Activated T-helper 2 cell treated with anti-CD3 and anti-CD28 coated beads, Interferon-gamma antibody, Interleukin-2, Interleukin-4, amounts not matched to agents 10 μg/mL and 5 μg/mL and 100 μg/mL, durations not matched to agents 14 hours and 24 hours and 36 hours (primary cell): Measurements from ENCODE around the gene FAN1. TPM values are rescaled to one million over a fixed set of nuclear protein-coding genes. Genes with fewer than 3 reads are reported as not detected.

Experiments used
- DNase-seq: peaks from one replicate; pipeline ENCODE4 v3.0.0; 2021; ENCODE audit warnings: low spot score
- H3K27ac Mint-ChIP-seq: one replicate; pipeline ENCODE4 v1.8.0; 2021; ENCODE audit warnings: mixed read lengths
- H3K27me3 Mint-ChIP-seq: one replicate; pipeline ENCODE4 v1.8.0; 2021; ENCODE audit warnings: low read depth, mixed read lengths
- H3K36me3 Mint-ChIP-seq: one replicate; pipeline ENCODE4 v1.8.0; 2021; ENCODE audit warnings: low read depth, mixed read lengths
- H3K4me1 Mint-ChIP-seq: one replicate; pipeline ENCODE4 v1.8.0; 2021; ENCODE audit warnings: low read depth, mixed read lengths
- H3K4me3 Mint-ChIP-seq: one replicate; pipeline ENCODE4 v1.8.0; 2021; ENCODE audit warnings: low read depth, mild to moderate bottlenecking, moderate library complexity, mixed read lengths
- H3K9me3 Mint-ChIP-seq: one replicate; pipeline ENCODE4 v1.8.0; 2021; ENCODE audit warnings: mixed read lengths
- intact Hi-C: fragments of 100-400 bp; cut with micrococcal nuclease; formaldehyde crosslinking; loops from one replicate; pipeline ENCODE4 v1.15.1; 2023
- total RNA-seq: library from RNA; stranded (reverse); gene quantifications from 2 replicates; pipeline ENCODE4 v1.2.3, GENCODE V29; 2022

The FAN1 gene
- total RNA-seq, 1 donor from 2014 or later = 20.9 TPM

DNA sequence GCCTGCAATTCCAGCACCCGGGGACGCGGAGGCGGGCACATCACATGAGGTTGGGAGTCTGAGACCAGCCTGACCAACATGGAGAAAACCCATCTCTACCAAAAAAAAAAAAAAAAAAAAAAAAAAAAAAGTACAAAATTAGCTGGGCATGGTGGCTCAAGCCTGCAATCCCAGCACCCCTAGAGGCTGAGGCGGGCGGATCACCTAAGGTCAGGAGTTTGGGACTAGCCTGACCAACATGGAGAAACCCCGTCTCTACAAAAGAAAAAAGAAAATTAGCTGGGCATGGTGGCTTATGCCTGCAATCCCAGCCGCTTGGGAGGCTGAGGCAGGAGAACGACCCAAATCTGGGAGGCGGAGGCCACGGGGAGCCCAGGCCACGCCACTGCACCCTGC lies 7.5 kb upstream of the FAN1 start:
- intact Hi-C loops = no loop called here
- no peak overlapping the region for H3K4me3 Mint-ChIP-seq
- H3K36me3 Mint-ChIP-seq = peaks cover 5% of the 10 kb centered on the region
- no peak for DNase-seq
- no peak overlapping the region for H3K27ac Mint-ChIP-seq
- H3K9me3 Mint-ChIP-seq = no peaks in the 10 kb centered on the region
- H3K4me1 Mint-ChIP-seq = peaks cover 3% of the 10 kb centered on the region
- no peaks in the 10 kb centered on the region for H3K27me3 Mint-ChIP-seq

DNA sequence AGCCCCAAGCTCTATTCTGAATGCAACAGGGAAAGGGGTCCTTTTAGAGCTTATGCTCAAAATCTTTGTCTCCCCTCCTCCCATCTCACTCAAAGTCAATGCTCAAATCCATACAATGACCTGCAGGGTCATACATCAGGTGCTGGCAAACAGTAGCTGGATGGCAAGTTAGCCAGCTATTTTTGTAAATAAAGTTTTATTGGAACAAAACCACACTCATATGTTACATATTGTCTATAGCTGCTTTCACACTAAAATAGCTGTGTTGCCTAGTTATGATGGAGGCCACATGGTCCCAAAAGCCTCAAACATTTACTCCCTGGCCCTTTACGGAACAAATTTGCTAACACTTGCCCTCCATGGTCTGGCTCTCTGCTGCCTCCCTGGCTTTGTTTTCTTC lies 1.8 kb upstream of the FAN1 start:
- H3K27ac Mint-ChIP-seq = no peak overlapping the region
- H3K27me3 Mint-ChIP-seq = no peaks in the 10 kb centered on the region
- peaks cover 41% of the 10 kb centered on the region for H3K36me3 Mint-ChIP-seq
- peaks cover 22% of the 10 kb centered on the region for H3K4me1 Mint-ChIP-seq
- no peak for DNase-seq
- intact Hi-C loops = loop anchor here (5.0 kb wide), 1 partner anchor 90 kb away; the partner anchor contains the start of gene MTMR10
- no peaks in the 10 kb centered on the region for H3K9me3 Mint-ChIP-seq
- no peak overlapping the region for H3K4me3 Mint-ChIP-seq

DNA sequence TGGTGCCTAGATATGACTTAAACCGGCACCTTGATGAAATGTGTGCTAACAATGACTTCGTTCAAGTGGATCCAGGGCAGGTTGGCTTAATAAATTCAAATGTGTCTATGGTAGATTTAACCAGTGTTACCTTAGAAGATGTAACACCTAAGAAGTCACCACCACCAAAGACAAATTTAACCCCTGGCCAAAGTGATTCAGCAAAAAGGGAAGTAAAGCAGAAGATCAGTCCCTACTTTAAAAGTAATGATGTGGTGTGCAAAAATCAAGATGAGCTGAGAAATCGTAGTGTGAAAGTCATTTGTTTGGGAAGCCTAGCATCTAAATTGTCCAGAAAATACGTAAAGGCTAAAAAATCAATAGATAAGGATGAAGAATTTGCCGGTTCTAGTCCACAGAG lies 1.1 kb downstream of the FAN1 start:
- H3K9me3 Mint-ChIP-seq = no peaks in the 10 kb centered on the region
- peaks cover 50% of the 10 kb centered on the region for H3K36me3 Mint-ChIP-seq
- H3K4me3 Mint-ChIP-seq = peak overlapping the region; percentile 94
- H3K4me1 Mint-ChIP-seq = peaks cover 22% of the 10 kb centered on the region
- intact Hi-C loops = loop anchor here (5.0 kb wide), 1 partner anchor 87 kb away; the partner anchor contains the start of gene MTMR10
- no peak for DNase-seq
- H3K27me3 Mint-ChIP-seq = no peaks in the 10 kb centered on the region
- no peak overlapping the region for H3K27ac Mint-ChIP-seq

DNA sequence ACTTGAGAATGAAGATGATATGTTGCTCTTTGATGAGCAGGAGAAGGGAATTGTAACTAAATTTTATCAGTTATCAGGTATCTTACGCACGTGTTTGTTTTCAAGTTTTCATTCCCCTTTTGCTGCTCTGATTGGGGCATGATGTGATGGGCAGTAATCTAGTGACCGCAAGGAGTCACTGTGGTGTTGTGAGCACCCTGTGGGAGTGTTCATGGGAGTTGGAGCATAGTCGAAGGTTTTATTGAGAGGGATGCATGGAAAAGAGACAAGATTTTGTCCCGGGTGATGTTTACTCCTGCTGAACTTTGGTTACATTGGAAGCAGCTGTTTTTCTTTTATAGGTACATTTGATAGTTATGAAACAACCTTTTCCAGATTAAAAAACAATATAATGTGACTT lies 2.1 kb downstream of the FAN1 start:
- Mint-ChIP-seq H3K4me1 (peaks cover 22% of the 10 kb centered on the region), H3K9me3 (no peaks in the 10 kb centered on the region), H3K27me3 (no peaks in the 10 kb centered on the region), H3K27ac (no peak overlapping the region), H3K4me3 (no peak overlapping the region), H3K36me3 (peaks cover 51% of the 10 kb centered on the region)
- intact Hi-C loops = no loop called here
- no peak for DNase-seq

DNA sequence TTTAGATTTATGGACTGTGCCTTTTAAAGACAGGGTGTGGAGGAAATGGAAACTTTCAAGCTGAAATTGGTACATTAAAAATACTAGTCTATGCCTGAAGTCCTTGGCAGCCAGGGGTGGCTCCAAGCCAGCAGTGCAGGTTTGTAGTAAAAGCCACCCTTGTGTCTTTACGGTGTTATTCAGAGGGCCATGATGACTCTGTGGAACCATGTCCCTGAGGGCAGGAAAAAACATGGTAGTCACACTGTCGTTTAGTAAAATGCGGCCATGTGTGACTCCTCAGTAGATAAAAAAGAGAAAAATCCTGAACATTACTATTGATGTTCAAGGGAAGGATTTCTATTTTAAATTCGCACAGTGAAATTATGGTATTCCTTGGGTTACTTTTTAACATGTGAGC lies 2.7 kb downstream of the FAN1 start:
- H3K9me3 Mint-ChIP-seq = no peaks in the 10 kb centered on the region
- no peaks in the 10 kb centered on the region for H3K27me3 Mint-ChIP-seq
- H3K4me1 Mint-ChIP-seq = peaks cover 22% of the 10 kb centered on the region
- no peak overlapping the region for H3K4me3 Mint-ChIP-seq
- H3K27ac Mint-ChIP-seq = no peak overlapping the region
- intact Hi-C loops = no loop called here
- DNase-seq = no peak
- H3K36me3 Mint-ChIP-seq = peaks cover 48% of the 10 kb centered on the region

DNA sequence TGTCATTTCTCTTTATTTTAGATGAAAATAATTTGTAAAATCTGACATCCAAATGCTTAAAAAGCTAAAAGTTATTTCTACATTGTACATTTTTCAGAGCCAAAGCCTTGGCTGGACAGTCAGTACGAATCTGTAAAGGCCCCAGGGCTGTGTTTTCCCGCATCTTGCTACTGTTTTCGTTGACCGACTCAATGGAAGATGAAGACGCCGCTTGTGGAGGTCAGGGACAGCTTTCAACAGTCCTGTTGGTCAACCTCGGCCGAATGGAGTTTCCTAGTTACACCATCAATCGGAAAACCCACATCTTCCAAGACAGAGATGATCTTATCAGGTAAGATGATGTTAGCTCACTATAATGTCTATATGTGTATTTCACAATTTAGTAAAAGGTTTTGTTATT lies 10.0 kb downstream of the FAN1 start:
- no peaks in the 10 kb centered on the region for H3K27me3 Mint-ChIP-seq
- intact Hi-C loops = no loop called here
- no peak for DNase-seq
- no peaks in the 10 kb centered on the region for H3K9me3 Mint-ChIP-seq
- peaks cover 4% of the 10 kb centered on the region for H3K4me1 Mint-ChIP-seq
- H3K27ac Mint-ChIP-seq = no peak overlapping the region
- H3K36me3 Mint-ChIP-seq = peaks cover 54% of the 10 kb centered on the region
- H3K4me3 Mint-ChIP-seq = no peak overlapping the region

DNA sequence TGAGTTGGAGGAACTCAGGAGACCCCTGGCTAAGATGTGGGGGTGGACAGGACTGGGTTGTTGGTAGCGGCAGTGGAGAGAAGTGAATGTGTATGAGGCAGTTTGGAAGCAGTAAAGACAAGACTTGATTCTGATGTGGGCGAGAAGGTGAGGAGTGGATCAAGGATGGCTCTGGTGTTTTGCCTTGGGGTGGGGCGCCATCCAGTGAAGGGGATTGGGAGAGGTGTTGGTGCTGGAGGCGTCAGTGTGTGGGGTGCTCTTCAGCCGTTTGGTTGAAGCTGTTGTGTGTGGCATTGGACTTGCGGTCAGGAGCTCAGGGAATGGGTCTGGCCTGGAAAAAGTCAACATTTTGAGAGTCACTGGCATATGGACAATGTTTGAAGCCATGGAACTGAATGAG lies 13.3 kb downstream of the FAN1 start:
- Mint-ChIP-seq H3K9me3 (no peaks in the 10 kb centered on the region), H3K4me1 (peaks cover 4% of the 10 kb centered on the region), H3K27me3 (no peaks in the 10 kb centered on the region), H3K4me3 (no peak overlapping the region), H3K36me3 (peaks cover 56% of the 10 kb centered on the region), H3K27ac (no peak overlapping the region)
- no peak for DNase-seq
- intact Hi-C loops = no loop called here

DNA sequence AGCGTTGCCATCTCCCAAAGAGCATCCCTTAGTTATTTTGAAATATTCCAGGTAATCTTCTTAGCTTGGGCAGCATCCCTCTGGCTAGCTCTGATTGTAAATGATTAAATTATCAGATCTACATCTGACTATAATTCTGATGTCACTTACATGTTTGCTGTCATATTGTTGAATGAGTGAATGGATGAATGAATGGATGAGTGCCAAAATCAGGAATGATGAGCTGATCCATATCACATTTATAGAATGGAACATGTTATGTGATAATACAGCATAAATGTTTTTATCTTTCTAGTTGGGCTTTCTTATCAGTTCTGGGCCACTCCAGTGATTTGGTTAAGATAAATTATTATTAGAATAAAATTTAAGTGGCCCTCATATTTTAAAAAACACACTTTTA lies 14.0 kb downstream of the FAN1 start:
- Mint-ChIP-seq H3K36me3 (peaks cover 57% of the 10 kb centered on the region), H3K4me1 (peaks cover 4% of the 10 kb centered on the region), H3K27me3 (no peaks in the 10 kb centered on the region), H3K9me3 (no peaks in the 10 kb centered on the region), H3K4me3 (no peak overlapping the region), H3K27ac (no peak overlapping the region)
- no peak for DNase-seq
- intact Hi-C loops = no loop called here

DNA sequence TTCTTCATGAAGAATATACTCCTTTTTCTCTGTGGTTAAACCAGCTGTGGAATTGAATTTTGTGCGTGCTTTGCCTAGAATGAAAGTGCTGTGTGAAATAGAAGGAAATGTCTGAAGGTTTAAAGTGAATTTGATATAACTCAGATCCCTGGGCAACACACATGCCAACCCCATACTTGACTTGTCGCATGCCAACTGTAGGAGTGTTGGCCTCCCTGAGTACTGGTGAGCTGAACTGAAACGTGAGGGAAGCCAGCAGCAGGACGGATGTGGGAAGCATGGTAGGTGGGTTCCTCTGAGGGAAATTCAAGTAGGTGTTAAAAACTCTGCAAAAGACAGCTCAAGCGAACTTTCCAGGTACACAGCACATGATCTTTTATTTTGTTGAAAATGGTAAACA lies 14.7 kb downstream of the FAN1 start:
- H3K4me1 Mint-ChIP-seq = peaks cover 4% of the 10 kb centered on the region
- intact Hi-C loops = no loop called here
- H3K27ac Mint-ChIP-seq = no peak overlapping the region
- no peak overlapping the region for H3K4me3 Mint-ChIP-seq
- DNase-seq = no peak
- H3K9me3 Mint-ChIP-seq = no peaks in the 10 kb centered on the region
- no peaks in the 10 kb centered on the region for H3K27me3 Mint-ChIP-seq
- H3K36me3 Mint-ChIP-seq = peaks cover 57% of the 10 kb centered on the region

DNA sequence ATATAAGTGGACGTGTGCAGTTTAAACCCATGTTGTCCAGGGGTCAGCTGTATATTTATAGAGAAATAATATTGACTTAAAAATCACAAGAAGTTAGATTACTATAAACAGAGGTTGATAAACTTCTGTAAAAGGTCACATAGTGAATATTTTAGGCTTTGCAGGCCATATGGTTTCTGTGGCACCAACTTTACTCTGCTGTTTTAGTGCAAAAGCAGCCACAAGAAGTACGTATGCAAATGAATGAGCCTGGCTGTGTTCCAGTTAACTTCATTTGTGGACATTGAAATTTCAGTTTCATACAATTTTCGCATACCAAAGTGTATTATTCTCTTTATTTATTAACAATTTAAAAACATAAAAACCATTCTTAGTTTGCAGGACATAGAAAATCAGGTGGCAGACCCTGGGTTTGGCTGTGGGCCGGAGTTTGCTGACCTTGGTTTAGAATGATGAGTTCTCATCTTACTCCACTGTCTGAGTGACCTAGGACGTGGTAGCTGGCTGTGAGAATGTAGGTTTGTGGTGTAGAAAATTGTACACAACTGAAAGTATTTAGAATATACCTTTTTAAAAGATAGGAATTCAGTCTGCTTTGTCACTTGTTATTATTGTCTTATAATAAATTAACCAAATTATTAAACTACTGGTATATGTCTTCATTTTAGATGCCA lies 16.3 kb downstream of the FAN1 start:
- no peak overlapping the region for H3K27ac Mint-ChIP-seq
- peaks cover 4% of the 10 kb centered on the region for H3K4me1 Mint-ChIP-seq
- H3K36me3 Mint-ChIP-seq = peaks cover 63% of the 10 kb centered on the region
- no peaks in the 10 kb centered on the region for H3K27me3 Mint-ChIP-seq
- no peak for DNase-seq
- intact Hi-C loops = no loop called here
- no peaks in the 10 kb centered on the region for H3K9me3 Mint-ChIP-seq
- H3K4me3 Mint-ChIP-seq = no peak overlapping the region

DNA sequence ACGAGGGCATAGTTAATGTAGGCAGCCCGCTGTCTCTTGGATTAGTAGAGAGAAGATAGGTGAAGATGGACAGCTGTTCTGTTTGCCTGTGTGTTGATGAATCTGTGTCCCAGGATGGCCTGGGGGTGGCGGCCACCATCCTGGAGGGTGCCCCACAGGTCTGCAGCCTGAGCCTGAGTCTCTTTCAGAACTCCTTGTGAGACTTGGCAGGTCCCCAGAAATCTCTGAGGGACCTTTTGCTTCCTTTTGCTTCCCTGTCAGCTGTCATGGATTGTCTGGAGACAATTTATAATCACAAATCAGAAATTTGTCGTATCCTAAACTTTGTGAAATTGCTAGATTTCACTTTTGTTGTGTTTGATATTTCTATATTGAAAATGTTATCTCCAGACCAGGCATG lies 17.4 kb downstream of the FAN1 start:
- no peak for DNase-seq
- Mint-ChIP-seq H3K36me3 (peaks cover 62% of the 10 kb centered on the region), H3K4me1 (peaks cover 4% of the 10 kb centered on the region), H3K27me3 (no peaks in the 10 kb centered on the region), H3K4me3 (no peak overlapping the region), H3K27ac (no peak overlapping the region), H3K9me3 (no peaks in the 10 kb centered on the region)
- intact Hi-C loops = no loop called here

DNA sequence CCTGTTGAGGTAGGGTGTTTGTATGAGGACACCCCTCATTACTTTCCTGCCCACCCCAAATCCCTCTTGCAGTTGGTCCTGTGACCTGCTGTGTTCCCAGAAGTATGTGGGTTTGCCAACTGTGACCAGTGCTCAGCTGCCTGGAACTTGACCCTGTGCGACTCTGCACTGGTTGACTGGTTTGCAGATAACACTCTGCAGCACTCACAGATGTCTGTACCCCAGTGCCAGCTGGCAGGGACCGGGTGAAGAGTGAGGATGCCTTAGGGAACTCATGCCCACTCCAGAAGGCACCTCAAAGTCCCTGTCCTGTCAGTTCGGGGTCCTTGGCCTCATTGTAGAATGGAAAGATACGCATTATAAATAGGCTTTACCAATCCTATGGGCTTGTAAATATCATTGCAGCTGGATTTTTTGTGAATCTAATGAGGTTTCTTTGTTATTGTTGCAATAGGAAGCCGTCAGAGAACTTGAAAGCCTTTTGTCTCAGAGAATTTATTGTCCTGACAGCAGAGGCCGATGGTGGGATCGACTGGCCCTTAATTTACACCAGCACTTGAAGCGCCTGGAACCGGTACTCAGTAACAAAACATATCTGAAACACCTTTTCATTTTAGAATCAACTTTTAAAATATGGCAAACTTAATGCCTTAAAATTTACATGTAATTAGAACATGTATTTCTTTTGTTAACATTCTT lies 18.2 kb downstream of the FAN1 start:
- H3K4me3 Mint-ChIP-seq = no peak overlapping the region
- no peak overlapping the region for H3K27ac Mint-ChIP-seq
- no peaks in the 10 kb centered on the region for H3K27me3 Mint-ChIP-seq
- no peak for DNase-seq
- intact Hi-C loops = no loop called here
- no peaks in the 10 kb centered on the region for H3K9me3 Mint-ChIP-seq
- H3K36me3 Mint-ChIP-seq = peaks cover 64% of the 10 kb centered on the region
- peaks cover under 1% of the 10 kb centered on the region for H3K4me1 Mint-ChIP-seq

DNA sequence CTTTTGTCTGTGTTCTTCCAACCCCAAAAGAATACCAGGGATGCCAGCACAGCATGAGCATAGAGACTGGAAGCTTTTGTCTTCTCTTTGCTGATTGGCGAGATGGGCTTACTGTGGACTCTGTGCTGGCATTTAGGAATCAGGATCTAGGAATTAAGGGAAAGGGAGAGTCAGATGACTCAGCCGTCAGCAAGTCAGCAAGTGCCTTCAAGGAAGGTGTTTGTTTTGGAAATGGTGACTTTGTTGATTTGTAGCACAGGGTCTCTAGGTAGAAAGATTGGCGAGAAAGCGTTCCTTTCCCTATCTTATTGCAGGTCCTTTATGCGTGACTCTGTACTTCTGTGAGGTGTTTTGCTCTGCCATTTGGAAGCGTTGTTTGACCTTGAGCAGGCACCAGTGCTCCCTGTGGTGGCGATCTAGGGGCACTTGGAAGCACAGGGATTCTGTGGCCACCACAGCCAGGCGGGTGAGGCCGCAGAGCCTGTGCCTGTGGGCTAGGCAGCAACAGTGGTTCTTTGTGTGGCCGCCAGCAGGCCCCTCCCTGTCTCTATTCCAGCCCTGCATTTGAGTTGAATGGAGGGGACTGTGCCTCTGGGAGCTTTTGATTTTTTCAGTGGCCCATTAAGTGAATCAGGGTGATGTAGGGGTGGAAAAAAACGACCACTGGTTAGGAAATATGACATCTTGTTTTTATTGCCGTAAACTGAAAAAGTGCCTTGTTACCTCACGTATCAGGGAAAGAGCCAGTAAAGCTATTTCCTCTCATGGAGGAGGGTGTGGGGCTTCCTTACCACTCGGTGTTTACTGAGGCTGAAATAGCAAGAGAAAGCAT lies 19.0 kb downstream of the FAN1 start:
- Mint-ChIP-seq H3K27me3 (no peaks in the 10 kb centered on the region), H3K4me1 (no peaks in the 10 kb centered on the region), H3K36me3 (peaks cover 66% of the 10 kb centered on the region), H3K9me3 (no peaks in the 10 kb centered on the region), H3K4me3 (no peak overlapping the region), H3K27ac (no peak overlapping the region)
- no peak for DNase-seq
- intact Hi-C loops = no loop called here
